Gastrocnemius medialis (tissue), 4 donors: ENCODE results near the gene BOLL. TPM values are rescaled to one million over a fixed set of nuclear protein-coding genes. Genes with fewer than 3 reads are reported as not detected.
"Not testable (repeated sequence)": the region's sequence is repeated elsewhere in the genome, so short reads cannot be mapped to it uniquely, and the experiment has no call there.

ENCODE experiments used
- ATAC-seq, 2 donors: fragments of 150-250 bp; one replicate each; pipeline ENCODE4 v1.9.1; 2016
- DNase-seq, 2 donors: peaks; one replicate each; pipeline ENCODE4 v3.0.0-alpha.2; 2019
- H3K27ac ChIP-seq, 4 donors: fragments of 200-600 bp; sonication (generic); 1 replicate in 1 of 4; 2 replicates in 3 of 4; pipeline ENCODE4 v1.5.1; 2016 to 2018; ENCODE audit warnings: mild to moderate bottlenecking in 2 of 4, moderate library complexity in 1 of 4
- H3K27me3 ChIP-seq, 3 donors: fragments of 200-600 bp; sonication (generic) in 2 of 3; 1 replicate in 1 of 3; 2 replicates in 2 of 3; pipeline versions ENCODE4 v1.5.1 to v1.6.0; 2016 to 2019; ENCODE audit warnings: mild to moderate bottlenecking in 1 of 3, moderate library complexity in 1 of 3
- H3K36me3 ChIP-seq, 2 donors: fragments of 200-600 bp; sonication (generic) in 1 of 2; one replicate each; pipeline ENCODE4 v1.5.1; 2017 to 2018
- H3K4me1 ChIP-seq, 2 donors: fragments of 200-600 bp; sonication (generic) in 1 of 2; one replicate each; pipeline ENCODE4 v1.5.1; 2016 to 2017; ENCODE audit warnings: mild to moderate bottlenecking in 2 of 2
- H3K4me3 ChIP-seq, 4 donors: fragments of 200-600 bp; sonication (generic) in 3 of 4; 1 replicate in 1 of 4; 2 replicates in 3 of 4; pipeline ENCODE4 v1.5.1; 2016 to 2019; ENCODE audit warnings: mild to moderate bottlenecking in 2 of 4
- H3K9me3 ChIP-seq, 3 donors: fragments of 200-600 bp; sonication (generic) in 2 of 3; 1 replicate in 1 of 3; 2 replicates in 2 of 3; pipeline ENCODE4 v1.5.1; 2016 to 2019
- CTCF ChIP-seq, 5 experiments: fragments of 450-650 bp in 3 of 5; fragments of 200-600 bp in 2 of 5; sonication (generic) in 2 of 5; IDR thresholded peaks in 4 of 5; conservative IDR thresholded peaks in 1 of 5; 1 replicate in 4 of 5; 2 replicates in 1 of 5; pipeline ENCODE4 v1.5.1; 2016 to 2019; ENCODE audit warnings: antibody characterized with exemption in 5 of 5, mild to moderate bottlenecking in 3 of 5, moderate library complexity in 3 of 5
- POLR2A ChIP-seq, 2 donors: fragments of 450-650 bp; IDR thresholded peaks; one replicate each; pipeline ENCODE4 v1.6.1; 2017; ENCODE audit warnings: antibody characterized with exemption in 2 of 2, mild to moderate bottlenecking in 2 of 2, moderate library complexity in 2 of 2
- in situ Hi-C, 4 donors: fragments of 200-750 bp; cut with MboI; loops; one replicate each; pipeline versions ENCODE4 v1.15.0 to v1.8.0; 2017; ENCODE audit warnings: low sequenced_read_pairs in 4 of 4
- intact Hi-C: fragments of 100-400 bp; cut with DNase I; formaldehyde crosslinking; loops from one replicate; pipeline ENCODE4 v1.15.1; 2023; ENCODE audit warnings: low total_unique reads
- total RNA-seq, 4 donors: library from RNA; depleted of rRNA; stranded (reverse); fragments of >200 nt; gene quantifications; one replicate each; pipeline versions ENCODE4 v1.1.0 to v1.2.3, GENCODE V29; 2016

The BOLL gene
- 1 to 10 TPM; 2.4 to 8.1 (median 2.6) TPM for total RNA-seq

- no peak for DNase-seq
- peak within 1 kb of the TSS; percentile 65 to 86 (median 74) for H3K4me3 ChIP-seq
- ATAC-seq: no peak
These were observed at the start of gene BOLL for GRCh38 chr2:197784956-197785941. Gene BOLL (minus strand): TSS chr2:197785319. CDS start chr2:197781850, 3,469 bp downstream.

GRCh38 chr2:197834771-197835170 is 49.7 kb upstream of the BOLL start:
- H3K27me3 ChIP-seq, H3K9me3 ChIP-seq, ATAC-seq, H3K4me3 ChIP-seq, DNase-seq, in situ Hi-C loops, H3K36me3 ChIP-seq, H3K27ac ChIP-seq, intact Hi-C loops: not testable (repeated sequence)
- H3K4me1 ChIP-seq: peaks cover 4 to 17% of the 10 kb centered on the region in 2 donors

More at GRCh38 chr2:197784956-197785941, at the start of gene BOLL:
- peak within 1 kb of the TSS; percentile 80 to 95 (median 90) for H3K27ac ChIP-seq
- no peaks in the 10 kb centered on the region for H3K9me3 ChIP-seq
- no peaks in the 10 kb centered on the region for H3K27me3 ChIP-seq
- in situ Hi-C loops: loop anchor here in 2 of 4 donors (10.0 kb wide), 1 partner anchor 80 kb away; the partner anchor contains the start of gene MARS2 (in 2 of the 2)
- TF ChIP-seq POLR2A (IDR thresholded peaks at IDR 0.05) (no peak), CTCF (IDR thresholded peaks at IDR 0.05 in 4 of 5, conservative IDR thresholded peaks at IDR 0.05 in 1 of 5) (no peak)
- no peaks in the 10 kb centered on the region for H3K36me3 ChIP-seq
- intact Hi-C loops: loop anchor here (2.0 to 10.0 kb wide), 2 partner anchors 78 to 350 kb away; partner anchors contain the start of gene SF3B1
- H3K4me1 ChIP-seq: peaks cover 8 to 20% of the 10 kb centered on the region in 2 donors

GRCh38 chr2:197828464-197829135 is 43.5 kb upstream of the BOLL start:
- Histone ChIP-seq H3K4me1 (peaks cover 7 to 8% of the 10 kb centered on the region in 2 donors), H3K9me3 (no peaks in the 10 kb centered on the region), H3K4me3 (no peak overlapping the region), H3K27ac (no peak overlapping the region), H3K36me3 (no peaks in the 10 kb centered on the region), H3K27me3 (no peaks in the 10 kb centered on the region)
- no peak for TF ChIP-seq POLR2A (IDR thresholded peaks at IDR 0.05)
- no peak for TF ChIP-seq CTCF (IDR thresholded peaks at IDR 0.05 in 4 of 5, conservative IDR thresholded peaks at IDR 0.05 in 1 of 5)
- ATAC-seq (no peak), DNase-seq (no peak)
- in situ Hi-C loops: no loop called here
- intact Hi-C loops: no loop called here

GRCh38 chr2:197827618-197828017 is 42.5 kb upstream of the BOLL start:
- intact Hi-C loops: no loop called here
- Histone ChIP-seq H3K27ac (no peak overlapping the region), H3K4me3 (no peak overlapping the region), H3K4me1 (peaks cover 7 to 8% of the 10 kb centered on the region in 2 donors), H3K9me3 (no peaks in the 10 kb centered on the region), H3K27me3 (no peaks in the 10 kb centered on the region), H3K36me3 (no peaks in the 10 kb centered on the region)
- in situ Hi-C loops: no loop called here
- TF ChIP-seq CTCF (IDR thresholded peaks at IDR 0.05 in 4 of 5, conservative IDR thresholded peaks at IDR 0.05 in 1 of 5) (no peak), POLR2A (IDR thresholded peaks at IDR 0.05) (no peak)
- DNase-seq (no peak), ATAC-seq (no peak)

- ATAC-seq: no peak
- H3K27me3 ChIP-seq: no peaks in the 10 kb centered on the region
- H3K4me3 ChIP-seq: no peak overlapping the region
- H3K4me1 ChIP-seq: peaks cover 0 to 4% of the 10 kb centered on the region in 2 donors
- H3K9me3 ChIP-seq: no peaks in the 10 kb centered on the region
- no peak for DNase-seq
- intact Hi-C loops (no loop called here), in situ Hi-C loops (loop anchor here in 1 of 4 donors (25.0 kb wide), 1 partner anchor 465 kb away; no protein-coding TSS in a partner anchor)
- H3K36me3 ChIP-seq: no peaks in the 10 kb centered on the region
- TF ChIP-seq CTCF (IDR thresholded peaks at IDR 0.05 in 4 of 5, conservative IDR thresholded peaks at IDR 0.05 in 1 of 5) (no peak), POLR2A (IDR thresholded peaks at IDR 0.05) (no peak)
- H3K27ac ChIP-seq: no peak overlapping the region
These were observed 37.2 kb upstream of the BOLL start for GRCh38 chr2:197822333-197822732.
